ENCODE results near the gene AMPD1. TPM values are rescaled to one million over a fixed set of nuclear protein-coding genes. Genes with fewer than 3 reads are reported as not detected.

AMPD1 gene
- total RNA-seq, 1 donor from 2014 or later: not detected

DNA sequence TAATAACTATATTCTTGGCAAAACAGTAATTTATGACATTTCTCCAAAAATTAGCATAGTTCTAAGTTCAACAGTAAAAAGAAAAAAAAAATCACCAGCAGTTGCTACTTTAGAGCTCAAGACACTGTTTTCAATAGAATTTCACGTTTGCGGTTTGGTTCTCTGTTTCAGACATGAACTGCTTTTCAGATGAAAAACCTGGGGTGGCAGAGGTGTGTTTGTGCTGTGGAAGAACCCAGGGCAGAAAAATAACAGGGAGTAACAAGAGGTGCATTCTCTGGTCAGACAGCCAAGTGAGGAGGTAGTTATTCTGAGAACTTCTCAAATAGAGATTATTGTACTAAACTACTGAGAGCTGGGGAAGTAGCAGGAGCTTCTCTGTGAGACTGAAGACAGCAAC lies 12.3 kb upstream of the AMPD1 start:
- no peak for TF ChIP-seq CTCF (IDR thresholded peaks at IDR 0.05; ENCODE audit: unreplicated experiment)
- H3K27ac Mint-ChIP-seq (ENCODE audit: unreplicated experiment): no peak overlapping the region
- H3K27me3 Mint-ChIP-seq (ENCODE audit: unreplicated experiment): no peaks in the 10 kb centered on the region
- H3K4me1 Mint-ChIP-seq (ENCODE audit: unreplicated experiment): no peaks in the 10 kb centered on the region
- peaks cover 20% of the 10 kb centered on the region for H3K36me3 Mint-ChIP-seq (ENCODE audit: low read depth, unreplicated experiment)
- DNase-seq (ENCODE audit: low spot score): no peak
- H3K4me3 Mint-ChIP-seq (ENCODE audit: unreplicated experiment): no peak overlapping the region
- H3K9me3 Mint-ChIP-seq (ENCODE audit: unreplicated experiment): no peaks in the 10 kb centered on the region

- H3K9me3 Mint-ChIP-seq (ENCODE audit: unreplicated experiment): no peaks in the 10 kb centered on the region
- no peak for TF ChIP-seq CTCF (IDR thresholded peaks at IDR 0.05; ENCODE audit: unreplicated experiment)
- peaks cover 2% of the 10 kb centered on the region for H3K4me1 Mint-ChIP-seq (ENCODE audit: unreplicated experiment)
- H3K36me3 Mint-ChIP-seq (ENCODE audit: low read depth, unreplicated experiment): peaks cover 5% of the 10 kb centered on the region
- DNase-seq (ENCODE audit: low spot score): no peak
- no peaks in the 10 kb centered on the region for H3K27me3 Mint-ChIP-seq (ENCODE audit: unreplicated experiment)
- no peak overlapping the region for H3K4me3 Mint-ChIP-seq (ENCODE audit: unreplicated experiment)
- H3K27ac Mint-ChIP-seq (ENCODE audit: unreplicated experiment): no peak overlapping the region
Observed at GRCh38 chr1:114703242-114703641, 7.9 kb upstream of the AMPD1 start.

- Mint-ChIP-seq H3K4me3 (ENCODE audit: unreplicated experiment) (no peak overlapping the region), H3K27me3 (ENCODE audit: unreplicated experiment) (no peaks in the 10 kb centered on the region), H3K9me3 (ENCODE audit: unreplicated experiment) (no peaks in the 10 kb centered on the region), H3K36me3 (ENCODE audit: low read depth, unreplicated experiment) (peaks cover 3% of the 10 kb centered on the region), H3K4me1 (ENCODE audit: unreplicated experiment) (peaks cover 2% of the 10 kb centered on the region), H3K27ac (ENCODE audit: unreplicated experiment) (no peak overlapping the region)
- DNase-seq (ENCODE audit: low spot score): no peak
- TF ChIP-seq CTCF (IDR thresholded peaks at IDR 0.05; ENCODE audit: unreplicated experiment): no peak
Observed at GRCh38 chr1:114702737-114703136, 7.4 kb upstream of the AMPD1 start.

DNA sequence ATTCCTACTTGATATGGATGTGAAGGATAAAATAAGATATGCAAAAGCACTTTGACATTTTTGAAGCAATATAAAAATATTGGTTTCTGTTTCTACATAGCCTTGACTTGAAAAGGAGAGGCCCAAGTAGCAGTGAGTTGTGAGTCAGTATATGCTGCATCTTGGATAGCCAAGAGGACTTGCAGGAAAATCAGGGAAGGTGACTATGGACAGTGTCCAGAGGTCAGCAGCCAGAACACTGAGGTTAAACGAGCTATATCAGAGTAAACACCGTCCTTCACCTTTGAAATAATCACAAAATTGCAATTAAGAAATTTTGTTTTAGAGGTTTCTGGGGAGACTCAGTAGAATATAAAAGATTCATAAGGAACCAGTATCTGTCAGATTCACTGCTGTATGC lies 6.6 kb upstream of the AMPD1 start:
- H3K4me3 Mint-ChIP-seq (ENCODE audit: unreplicated experiment): no peak overlapping the region
- H3K9me3 Mint-ChIP-seq (ENCODE audit: unreplicated experiment): no peaks in the 10 kb centered on the region
- H3K4me1 Mint-ChIP-seq (ENCODE audit: unreplicated experiment): peaks cover 7% of the 10 kb centered on the region
- TF ChIP-seq CTCF (IDR thresholded peaks at IDR 0.05; ENCODE audit: unreplicated experiment): no peak
- DNase-seq (ENCODE audit: low spot score): no peak
- no peaks in the 10 kb centered on the region for H3K27me3 Mint-ChIP-seq (ENCODE audit: unreplicated experiment)
- no peak overlapping the region for H3K27ac Mint-ChIP-seq (ENCODE audit: unreplicated experiment)
- no peaks in the 10 kb centered on the region for H3K36me3 Mint-ChIP-seq (ENCODE audit: low read depth, unreplicated experiment)

DNA sequence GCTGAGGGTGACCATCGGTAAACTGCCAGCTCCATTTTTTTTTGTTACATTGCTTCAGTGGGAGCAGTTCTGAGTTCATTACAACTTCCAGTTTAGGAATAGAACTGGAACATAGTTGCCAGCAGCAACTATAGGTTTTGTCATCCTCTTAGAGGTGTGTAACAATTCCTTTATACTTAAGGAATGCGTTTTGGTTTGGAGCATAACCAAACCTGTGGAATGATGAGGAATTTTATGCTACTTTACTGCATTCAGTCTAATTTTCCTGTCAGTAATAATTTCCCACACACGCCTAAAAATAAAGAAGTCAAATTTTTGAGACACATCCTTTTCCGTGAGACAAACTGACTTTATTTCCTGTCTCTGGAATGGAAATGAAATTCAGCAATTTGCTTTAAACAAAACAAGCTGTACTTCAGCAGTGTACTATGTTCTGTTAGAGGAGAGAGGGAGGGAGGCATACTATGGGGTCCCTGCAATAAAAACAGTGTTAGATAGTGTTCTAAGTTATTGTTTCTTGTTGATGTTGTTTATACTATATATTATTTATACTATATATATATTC lies 4.8 kb upstream of the AMPD1 start:
- no peak for TF ChIP-seq CTCF (IDR thresholded peaks at IDR 0.05; ENCODE audit: unreplicated experiment)
- no peak overlapping the region for H3K4me3 Mint-ChIP-seq (ENCODE audit: unreplicated experiment)
- no peaks in the 10 kb centered on the region for H3K9me3 Mint-ChIP-seq (ENCODE audit: unreplicated experiment)
- peaks cover 6% of the 10 kb centered on the region for H3K27me3 Mint-ChIP-seq (ENCODE audit: unreplicated experiment)
- no peaks in the 10 kb centered on the region for H3K36me3 Mint-ChIP-seq (ENCODE audit: low read depth, unreplicated experiment)
- no peak overlapping the region for H3K27ac Mint-ChIP-seq (ENCODE audit: unreplicated experiment)
- no peak for DNase-seq (ENCODE audit: low spot score)
- H3K4me1 Mint-ChIP-seq (ENCODE audit: unreplicated experiment): peaks cover 15% of the 10 kb centered on the region
